K562 (cell line): ENCODE data around the gene MVP. TPM values are rescaled to one million over a fixed set of nuclear protein-coding genes. Genes with fewer than 3 reads are reported as not detected.

Experiments
- CAMTA2 ChIP-seq: fragments of 250-450 bp; sonication (Bioruptor Pico); conservative IDR thresholded peaks from 2 replicates; pipeline ENCODE4 v1.5.1; 2022
- HDAC8 ChIP-seq: fragments of 450-650 bp; IDR thresholded peaks from 2 replicates; pipeline ENCODE4 v1.6.1; 2016; ENCODE audit warnings: mild to moderate bottlenecking, missing genetic modification characterization, moderate library complexity, missing compliant biosample characterization
- NONO ChIP-seq, 2 experiments: fragments of 200-400 bp in 1 of 2; fragments of 450-650 bp in 1 of 2; formaldehyde crosslinking in 1 of 2; IDR thresholded peaks; 2 replicates each; pipeline ENCODE4 v1.6.1; 2017; ENCODE audit warnings: low read depth in 2 of 2, mild to moderate bottlenecking in 2 of 2, moderate library complexity in 2 of 2, low read length in 1 of 2
- OTX1 ChIP-seq: fragments of 450-650 bp; formaldehyde crosslinking; IDR thresholded peaks from 2 replicates; pipeline ENCODE4 v1.4.0; 2022; ENCODE audit warnings: mild to moderate bottlenecking
- SMAD2 ChIP-seq: fragments of 150-350 bp; IDR thresholded peaks from 2 replicates; pipeline ENCODE4 v1.6.1; 2014; ENCODE audit warnings: low read depth, mild to moderate bottlenecking, low read length
- ZBTB17 ChIP-seq: fragments of 450-650 bp; formaldehyde crosslinking; IDR thresholded peaks from 2 replicates; pipeline ENCODE4 v1.4.0; 2020; ENCODE audit warnings: mild to moderate bottlenecking
- ZNF444 ChIP-seq: fragments of 250-450 bp; sonication (Bioruptor Pico); IDR thresholded peaks from 2 replicates; pipeline ENCODE4 v1.4.0; 2020; ENCODE audit warnings: mild to moderate bottlenecking, moderate library complexity
- polyA plus RNA-seq, 8 experiments: library from polyadenylated mRNA; depleted of rRNA in 4 of 8; stranded (reverse) in 5 of 8; unstranded in 3 of 8; fragments of >200 nt; fragmentation: Nextera tagmentation in 2 of 8; fragmentation: Illumina TruSeq in 1 of 8; extraction: Ambion mirVana in 2 of 8; extraction: Trizol in 1 of 8; gene quantifications; 2 replicates each; pipeline versions ENCODE4 v1.2.1 to v1.2.3, GENCODE V29; 2011 to 2014; ENCODE audit warnings: inconsistent platforms in 1 of 8, missing spikeins in 1 of 8
- total RNA-seq, 7 experiments: library from RNA; depleted of rRNA in 6 of 7; stranded (reverse); fragments of >200 nt in 6 of 7; fragmentation: Illumina TruSeq in 2 of 7; extraction: Trizol in 2 of 7; gene quantifications; 2 replicates each; pipeline versions ENCODE4 v1.2.1 to v1.2.3, GENCODE V29; 2011 to 2021; ENCODE audit warnings: low replicate concordance in 1 of 7
- TF ChIP-seq, protein P1 (sequence below): fragments of 450-650 bp; IDR thresholded peaks from 2 replicates; pipeline ENCODE4 v1.6.1; 2016; ENCODE audit warnings: low read depth
- TF ChIP-seq, protein P2 (sequence below): fragments of 450-650 bp; IDR thresholded peaks from 2 replicates; pipeline ENCODE4 v1.6.1; 2017; ENCODE audit warnings: antibody characterized with exemption, mild to moderate bottlenecking
- TF ChIP-seq, protein P3 (sequence below): sonication (generic); formaldehyde crosslinking; IDR thresholded peaks from 2 replicates; pipeline ENCODE4 v1.8.1; 2023; ENCODE audit warnings: mild to moderate bottlenecking, missing genetic modification reagents, moderate library complexity

Gene MVP
- total and polyA plus RNA-seq, 9 of the 15 experiments (the other 6 are each of a cell fraction or from before 2014, with no cell fraction given), result 0.39 to 1.9 (median 0.76) TPM; not detected in 2

DNA sequence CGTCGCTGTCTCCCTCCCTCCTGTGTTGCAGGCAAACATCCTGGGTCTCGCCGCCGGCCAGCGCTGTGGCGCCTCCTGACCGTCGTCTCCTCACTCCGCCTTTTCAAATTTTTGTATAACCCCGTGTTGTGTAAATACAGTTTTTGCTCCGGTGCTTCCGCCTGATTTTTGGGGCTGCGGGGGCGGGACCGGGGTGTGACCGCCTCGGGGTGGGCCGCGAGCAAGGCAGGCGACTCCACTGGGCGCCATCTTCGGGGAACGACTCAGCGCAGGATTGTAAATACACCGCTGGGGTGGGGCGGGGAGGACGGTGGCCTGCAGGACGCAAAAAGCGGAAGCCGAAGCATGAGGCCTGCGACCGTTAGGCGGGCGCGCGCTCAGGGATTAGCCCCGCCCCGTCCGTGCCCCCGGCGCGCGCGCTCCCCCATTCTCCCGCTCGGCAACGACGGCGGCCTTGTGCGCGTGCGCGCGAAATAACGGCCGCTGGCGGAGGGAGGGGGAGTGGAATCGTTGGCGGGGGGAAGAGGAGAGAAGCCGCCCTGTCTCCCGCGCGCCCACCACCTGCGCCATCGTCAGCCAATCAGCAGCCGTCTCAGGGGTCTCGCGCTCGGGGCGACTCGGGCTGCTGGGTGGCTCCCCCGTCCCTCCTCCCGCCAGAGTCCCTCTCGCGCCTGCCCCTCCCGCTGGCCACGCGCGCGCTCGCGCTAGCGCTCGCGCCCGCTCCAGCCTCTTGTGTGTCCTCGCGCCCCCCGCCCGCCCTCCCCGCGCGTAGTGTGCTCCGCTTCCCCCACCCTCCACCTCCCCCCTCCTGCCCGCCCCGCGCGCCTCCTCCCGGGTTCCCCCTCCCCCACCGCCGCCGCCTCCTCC is 14.8 kb upstream of the MVP start (continued):
- TF ChIP-seq, protein P1, sequence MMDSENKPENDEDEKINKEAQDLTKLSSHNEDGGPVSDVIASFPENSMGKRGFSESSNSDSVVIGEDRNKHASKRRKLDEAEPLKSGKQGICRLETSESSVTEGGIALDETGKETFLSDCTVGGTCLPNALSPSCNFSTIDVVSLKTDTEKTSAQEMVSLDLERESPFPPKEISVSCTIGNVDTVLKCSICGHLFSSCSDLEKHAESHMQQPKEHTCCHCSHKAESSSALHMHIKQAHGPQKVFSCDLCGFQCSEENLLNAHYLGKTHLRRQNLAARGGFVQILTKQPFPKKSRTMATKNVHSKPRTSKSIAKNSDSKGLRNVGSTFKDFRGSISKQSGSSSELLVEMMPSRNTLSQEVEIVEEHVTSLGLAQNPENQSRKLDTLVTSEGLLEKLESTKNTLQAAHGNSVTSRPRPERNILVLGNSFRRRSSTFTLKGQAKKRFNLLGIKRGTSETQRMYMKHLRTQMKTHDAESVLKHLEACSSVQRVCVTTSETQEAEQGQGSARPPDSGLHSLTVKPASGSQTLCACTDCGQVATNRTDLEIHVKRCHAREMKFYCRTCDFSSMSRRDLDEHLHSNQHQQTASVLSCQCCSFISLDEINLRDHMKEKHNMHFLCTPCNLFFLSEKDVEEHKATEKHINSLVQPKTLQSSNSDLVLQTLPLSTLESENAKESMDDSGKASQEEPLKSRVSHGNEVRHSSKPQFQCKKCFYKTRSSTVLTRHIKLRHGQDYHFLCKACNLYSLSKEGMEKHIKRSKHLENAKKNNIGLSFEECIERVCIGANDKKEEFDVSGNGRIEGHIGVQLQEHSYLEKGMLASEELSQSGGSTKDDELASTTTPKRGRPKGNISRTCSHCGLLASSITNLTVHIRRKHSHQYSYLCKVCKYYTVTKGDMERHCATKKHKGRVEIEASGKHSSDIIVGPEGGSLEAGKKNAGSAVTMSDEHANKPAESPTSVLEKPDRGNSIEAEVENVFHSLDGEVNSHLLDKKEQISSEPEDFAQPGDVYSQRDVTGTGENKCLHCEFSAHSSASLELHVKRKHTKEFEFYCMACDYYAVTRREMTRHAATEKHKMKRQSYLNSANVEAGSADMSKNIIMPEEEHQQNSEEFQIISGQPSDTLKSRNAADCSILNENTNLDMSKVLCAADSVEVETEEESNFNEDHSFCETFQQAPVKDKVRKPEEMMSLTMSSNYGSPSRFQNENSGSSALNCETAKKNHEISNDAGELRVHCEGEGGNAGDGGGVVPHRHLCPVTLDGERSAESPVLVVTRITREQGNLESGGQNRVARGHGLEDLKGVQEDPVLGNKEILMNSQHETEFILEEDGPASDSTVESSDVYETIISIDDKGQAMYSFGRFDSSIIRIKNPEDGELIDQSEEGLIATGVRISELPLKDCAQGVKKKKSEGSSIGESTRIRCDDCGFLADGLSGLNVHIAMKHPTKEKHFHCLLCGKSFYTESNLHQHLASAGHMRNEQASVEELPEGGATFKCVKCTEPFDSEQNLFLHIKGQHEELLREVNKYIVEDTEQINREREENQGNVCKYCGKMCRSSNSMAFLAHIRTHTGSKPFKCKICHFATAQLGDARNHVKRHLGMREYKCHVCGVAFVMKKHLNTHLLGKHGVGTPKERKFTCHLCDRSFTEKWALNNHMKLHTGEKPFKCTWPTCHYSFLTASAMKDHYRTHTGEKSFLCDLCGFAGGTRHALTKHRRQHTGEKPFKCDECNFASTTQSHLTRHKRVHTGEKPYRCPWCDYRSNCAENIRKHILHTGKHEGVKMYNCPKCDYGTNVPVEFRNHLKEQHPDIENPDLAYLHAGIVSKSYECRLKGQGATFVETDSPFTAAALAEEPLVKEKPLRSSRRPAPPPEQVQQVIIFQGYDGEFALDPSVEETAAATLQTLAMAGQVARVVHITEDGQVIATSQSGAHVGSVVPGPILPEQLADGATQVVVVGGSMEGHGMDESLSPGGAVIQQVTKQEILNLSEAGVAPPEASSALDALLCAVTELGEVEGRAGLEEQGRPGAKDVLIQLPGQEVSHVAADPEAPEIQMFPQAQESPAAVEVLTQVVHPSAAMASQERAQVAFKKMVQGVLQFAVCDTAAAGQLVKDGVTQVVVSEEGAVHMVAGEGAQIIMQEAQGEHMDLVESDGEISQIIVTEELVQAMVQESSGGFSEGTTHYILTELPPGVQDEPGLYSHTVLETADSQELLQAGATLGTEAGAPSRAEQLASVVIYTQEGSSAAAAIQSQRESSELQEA, result peak; percentile 97
- TF ChIP-seq OTX1 (CRISPR knock-in tag) (peak; percentile 89), ZNF444 (CRISPR knock-in tag) (peak; percentile 78; the same call in 1 of the 2 replicates), SMAD2 (no peak), ZBTB17 (CRISPR knock-in tag) (peak; percentile 82), CAMTA2 (CRISPR knock-in tag) (0 out of 2 replicates have a peak, but pooled peaks have one; percentile 78), HDAC8 (peak; percentile 76; the same call in 1 of the 2 replicates), NONO (IDR thresholded peaks at IDR 0.05; ENCODE audit: low read depth in 2 of 2, low read length in 1 of 2) (peak; percentile 44 to 78; a peak in 3 of 4 replicates)
- TF ChIP-seq, protein P2, sequence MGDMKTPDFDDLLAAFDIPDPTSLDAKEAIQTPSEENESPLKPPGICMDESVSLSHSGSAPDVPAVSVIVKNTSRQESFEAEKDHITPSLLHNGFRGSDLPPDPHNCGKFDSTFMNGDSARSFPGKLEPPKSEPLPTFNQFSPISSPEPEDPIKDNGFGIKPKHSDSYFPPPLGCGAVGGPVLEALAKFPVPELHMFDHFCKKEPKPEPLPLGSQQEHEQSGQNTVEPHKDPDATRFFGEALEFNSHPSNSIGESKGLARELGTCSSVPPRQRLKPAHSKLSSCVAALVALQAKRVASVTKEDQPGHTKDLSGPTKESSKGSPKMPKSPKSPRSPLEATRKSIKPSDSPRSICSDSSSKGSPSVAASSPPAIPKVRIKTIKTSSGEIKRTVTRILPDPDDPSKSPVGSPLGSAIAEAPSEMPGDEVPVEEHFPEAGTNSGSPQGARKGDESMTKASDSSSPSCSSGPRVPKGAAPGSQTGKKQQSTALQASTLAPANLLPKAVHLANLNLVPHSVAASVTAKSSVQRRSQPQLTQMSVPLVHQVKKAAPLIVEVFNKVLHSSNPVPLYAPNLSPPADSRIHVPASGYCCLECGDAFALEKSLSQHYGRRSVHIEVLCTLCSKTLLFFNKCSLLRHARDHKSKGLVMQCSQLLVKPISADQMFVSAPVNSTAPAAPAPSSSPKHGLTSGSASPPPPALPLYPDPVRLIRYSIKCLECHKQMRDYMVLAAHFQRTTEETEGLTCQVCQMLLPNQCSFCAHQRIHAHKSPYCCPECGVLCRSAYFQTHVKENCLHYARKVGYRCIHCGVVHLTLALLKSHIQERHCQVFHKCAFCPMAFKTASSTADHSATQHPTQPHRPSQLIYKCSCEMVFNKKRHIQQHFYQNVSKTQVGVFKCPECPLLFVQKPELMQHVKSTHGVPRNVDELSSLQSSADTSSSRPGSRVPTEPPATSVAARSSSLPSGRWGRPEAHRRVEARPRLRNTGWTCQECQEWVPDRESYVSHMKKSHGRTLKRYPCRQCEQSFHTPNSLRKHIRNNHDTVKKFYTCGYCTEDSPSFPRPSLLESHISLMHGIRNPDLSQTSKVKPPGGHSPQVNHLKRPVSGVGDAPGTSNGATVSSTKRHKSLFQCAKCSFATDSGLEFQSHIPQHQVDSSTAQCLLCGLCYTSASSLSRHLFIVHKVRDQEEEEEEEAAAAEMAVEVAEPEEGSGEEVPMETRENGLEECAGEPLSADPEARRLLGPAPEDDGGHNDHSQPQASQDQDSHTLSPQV, result peak; percentile 90
- TF ChIP-seq, protein P3, sequence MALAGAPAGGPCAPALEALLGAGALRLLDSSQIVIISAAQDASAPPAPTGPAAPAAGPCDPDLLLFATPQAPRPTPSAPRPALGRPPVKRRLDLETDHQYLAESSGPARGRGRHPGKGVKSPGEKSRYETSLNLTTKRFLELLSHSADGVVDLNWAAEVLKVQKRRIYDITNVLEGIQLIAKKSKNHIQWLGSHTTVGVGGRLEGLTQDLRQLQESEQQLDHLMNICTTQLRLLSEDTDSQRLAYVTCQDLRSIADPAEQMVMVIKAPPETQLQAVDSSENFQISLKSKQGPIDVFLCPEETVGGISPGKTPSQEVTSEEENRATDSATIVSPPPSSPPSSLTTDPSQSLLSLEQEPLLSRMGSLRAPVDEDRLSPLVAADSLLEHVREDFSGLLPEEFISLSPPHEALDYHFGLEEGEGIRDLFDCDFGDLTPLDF (CRISPR knock-in tag), result peak; percentile 95; the same call in 1 of the 2 replicates
